ENCODE results near the gene QSOX2. TPM values are rescaled to one million over a fixed set of nuclear protein-coding genes. Genes with fewer than 3 reads are reported as not detected.

Gene QSOX2
- total RNA-seq, 1 donor from 2014 or later: 15.6 TPM

DNA sequence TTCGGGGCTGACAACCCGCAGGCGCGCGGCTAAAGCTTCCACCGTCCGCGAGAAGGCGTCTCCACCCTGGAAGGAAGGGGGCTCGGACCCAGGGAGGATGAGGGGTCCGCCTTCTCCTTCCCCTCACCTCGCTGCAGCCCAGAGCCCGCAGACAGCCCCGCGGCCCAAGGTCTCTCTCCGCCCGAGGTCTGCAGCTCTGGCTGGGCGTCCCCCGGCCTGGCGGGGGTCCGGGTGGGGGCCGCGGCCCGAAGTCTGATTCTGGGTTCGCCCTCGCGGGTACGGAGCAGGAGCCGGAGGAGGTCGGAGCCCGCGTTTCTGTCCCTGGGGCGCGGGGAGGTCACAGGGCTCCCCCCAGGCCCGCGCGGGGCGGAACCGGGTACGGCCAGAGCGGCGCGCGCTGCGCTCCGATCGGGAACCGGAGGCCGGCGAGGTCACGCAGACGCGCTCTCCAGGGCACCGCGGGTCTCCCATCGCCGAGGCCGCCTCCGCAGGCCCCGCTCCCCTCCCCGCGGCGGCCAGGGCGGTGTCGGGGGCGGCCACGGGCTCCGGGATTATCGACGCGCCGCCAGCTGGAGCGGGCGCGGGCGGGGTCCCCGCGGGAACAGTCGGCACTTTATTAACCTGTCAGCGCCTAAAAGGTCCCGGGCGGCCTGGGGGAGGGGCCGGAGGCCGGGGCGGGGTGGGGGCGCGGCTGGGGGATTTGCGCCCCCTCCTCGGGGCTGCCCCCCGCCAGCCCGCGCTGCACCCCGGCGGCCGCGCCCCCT lies 52.3 kb downstream of the QSOX2 start:
- intact Hi-C loops (cut with micrococcal nuclease): no loop called here

DNA sequence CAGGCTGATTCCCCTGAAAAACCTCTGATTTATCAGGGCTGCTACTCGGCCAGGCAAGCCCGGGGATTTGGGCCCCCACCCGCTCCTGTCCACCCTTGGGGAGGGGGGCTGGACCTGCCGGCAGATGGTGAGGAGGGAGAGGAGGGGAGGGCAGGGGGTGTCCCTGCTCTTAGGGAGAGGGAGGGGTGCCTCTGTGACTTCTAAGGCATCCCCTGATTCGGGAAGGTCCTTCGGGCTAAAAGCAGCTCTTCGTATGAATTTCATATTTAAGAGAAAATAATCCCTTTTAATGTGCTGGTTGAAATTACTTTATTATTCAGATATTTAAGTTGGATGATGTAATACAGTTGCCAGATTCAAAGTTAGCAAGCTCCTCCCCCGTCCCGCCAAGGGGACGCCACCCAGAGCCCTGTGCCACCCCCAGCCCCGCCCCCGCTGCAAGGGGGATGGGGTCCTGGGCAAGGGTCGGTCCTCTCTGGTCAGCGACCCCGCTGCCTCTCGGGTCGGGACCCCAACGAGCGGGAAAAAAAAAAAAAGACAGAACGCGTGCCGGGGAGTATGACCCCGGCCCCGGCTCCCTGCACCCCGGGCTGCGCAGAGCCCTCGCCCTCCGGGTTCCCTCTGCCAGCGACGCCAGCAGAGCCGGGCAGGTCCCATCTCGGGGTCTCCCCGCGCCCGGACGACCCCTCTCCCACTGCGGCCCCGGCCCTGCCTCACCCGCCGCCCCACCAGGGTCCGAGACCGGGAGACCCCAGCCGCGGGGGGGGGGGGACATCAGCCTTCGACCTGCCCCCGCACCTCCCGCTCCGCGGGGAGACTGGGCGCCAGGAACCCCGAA lies 53.1 kb downstream of the QSOX2 start:
- intact Hi-C loops (cut with micrococcal nuclease): no loop called here

GRCh38 chr9:136191960-136192286 lies 53.7 kb downstream of the QSOX2 start:
- intact Hi-C loops (cut with micrococcal nuclease): no loop called here

- intact Hi-C loops (cut with micrococcal nuclease): no loop called here
Observed at GRCh38 chr9:136191099-136191959, 54.3 kb downstream of the QSOX2 start.

DNA sequence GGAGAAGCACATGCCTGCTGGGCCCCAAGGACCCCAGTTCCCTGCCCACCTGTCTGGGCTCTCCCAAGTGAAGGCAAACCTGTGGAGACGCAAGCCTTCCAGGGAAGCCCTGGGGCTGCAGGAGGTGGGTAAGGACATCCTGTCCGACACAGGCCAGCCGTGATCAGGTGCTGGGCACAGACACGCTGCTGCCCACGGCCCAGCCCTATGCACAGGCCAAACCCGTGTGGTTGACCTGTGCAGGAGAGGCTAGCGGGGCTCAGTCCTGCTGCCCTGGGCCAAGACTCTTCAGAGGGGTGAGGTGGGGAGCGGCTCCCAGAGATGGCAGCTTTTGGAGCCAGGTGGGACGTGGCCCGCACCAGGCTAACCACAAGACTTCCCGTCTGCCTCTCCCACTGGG lies 55.0 kb downstream of the QSOX2 start:
- intact Hi-C loops (cut with micrococcal nuclease): no loop called here

GRCh38 chr9:136190237-136190601 lies 55.4 kb downstream of the QSOX2 start:
- intact Hi-C loops (cut with micrococcal nuclease): no loop called here

DNA sequence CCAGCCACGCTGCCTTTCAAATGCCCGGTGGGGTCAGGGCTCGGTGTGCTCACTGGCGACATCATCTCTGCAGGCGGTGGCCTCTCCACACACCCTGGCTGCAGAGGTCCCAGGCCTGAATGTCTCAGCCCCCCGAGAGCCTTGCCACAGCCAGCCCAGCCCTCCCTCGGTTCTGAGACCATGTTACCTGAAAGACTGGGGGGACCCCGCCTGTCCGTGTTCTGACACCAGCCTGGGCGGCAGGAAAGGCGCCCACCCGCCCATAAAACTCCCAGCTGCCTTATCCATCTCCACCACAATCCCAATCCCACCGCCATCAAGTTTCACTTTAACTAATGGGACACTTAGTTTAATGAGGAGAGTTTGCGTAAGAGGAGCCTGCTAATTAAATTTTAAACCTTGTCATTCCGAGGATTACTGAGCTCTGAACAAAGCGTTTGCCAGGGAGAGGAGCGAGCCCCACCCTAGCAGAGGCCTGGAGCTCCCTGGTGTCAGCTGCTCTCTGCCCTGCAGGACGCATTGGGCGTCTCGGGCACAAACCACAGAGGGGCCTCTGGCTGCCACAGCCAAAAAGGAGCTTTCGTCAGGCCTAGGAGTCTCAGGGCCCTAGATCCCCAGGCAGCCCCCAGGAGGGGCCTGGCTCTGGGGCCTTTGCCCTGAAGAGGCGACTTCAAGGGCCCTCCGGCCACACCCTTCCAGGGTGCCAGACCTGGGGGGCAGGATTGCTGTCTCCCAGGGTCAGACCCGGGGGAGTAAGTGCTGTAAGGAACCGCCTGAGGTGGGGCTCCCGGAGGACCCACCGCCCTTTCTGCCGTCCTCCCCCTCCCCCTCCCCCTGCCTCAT lies 56.0 kb downstream of the QSOX2 start:
- intact Hi-C loops (cut with micrococcal nuclease): no loop called here

GRCh38 chr9:136187683-136188586 lies 57.7 kb downstream of the QSOX2 start:
- intact Hi-C loops (cut with micrococcal nuclease): no loop called here

GRCh38 chr9:136187197-136187596 lies 58.4 kb downstream of the QSOX2 start:
- intact Hi-C loops (cut with micrococcal nuclease): no loop called here

DNA sequence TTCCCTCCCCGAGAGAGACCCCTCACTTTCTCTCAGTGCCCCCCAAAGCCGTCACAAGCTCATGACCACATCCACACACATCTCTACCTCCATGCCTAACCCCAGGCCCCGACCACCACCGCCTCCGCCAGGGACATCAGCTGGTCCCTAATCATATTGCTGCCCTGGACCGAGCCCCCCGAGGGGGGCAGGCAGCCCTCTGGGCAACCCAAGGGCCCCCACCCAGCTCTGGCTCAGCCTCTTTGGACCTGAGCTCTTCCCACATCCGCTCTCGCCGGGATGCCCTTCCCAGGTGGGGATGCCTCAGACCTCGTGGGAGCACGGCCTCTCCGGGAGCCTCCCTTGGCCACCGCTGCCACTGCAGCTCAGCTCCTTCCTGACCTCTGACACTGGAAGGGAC lies 59.2 kb downstream of the QSOX2 start:
- intact Hi-C loops (cut with micrococcal nuclease): no loop called here

- intact Hi-C loops (cut with micrococcal nuclease): no loop called here
Observed at GRCh38 chr9:136185596-136186366, 59.8 kb downstream of the QSOX2 start.

DNA sequence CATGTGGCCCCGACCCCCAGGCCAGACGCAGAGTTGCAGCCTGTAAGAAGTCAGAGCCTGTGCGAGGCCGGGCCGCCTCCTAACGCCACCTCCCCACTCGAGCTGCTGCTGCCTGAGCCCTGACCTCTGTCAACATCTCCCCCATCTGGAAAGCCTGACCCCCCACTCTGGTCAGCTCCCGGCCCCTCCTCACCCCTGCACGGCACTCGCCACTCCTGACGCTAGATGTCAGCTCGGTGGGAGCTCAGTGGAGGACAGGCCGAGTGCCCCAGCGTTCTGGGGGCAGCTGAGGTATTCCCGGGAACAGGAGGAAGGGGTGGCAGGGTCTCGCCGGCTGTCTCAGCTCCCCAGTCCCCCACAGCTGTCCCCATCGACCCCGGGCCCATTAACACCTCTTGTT lies 60.5 kb downstream of the QSOX2 start:
- intact Hi-C loops (cut with micrococcal nuclease): no loop called here

- intact Hi-C loops (cut with micrococcal nuclease): no loop called here
Observed at GRCh38 chr9:136182850-136183422, 62.7 kb downstream of the QSOX2 start.

GRCh38 chr9:136182420-136182787 lies 63.2 kb downstream of the QSOX2 start:
- intact Hi-C loops (cut with micrococcal nuclease): no loop called here

GRCh38 chr9:136181784-136182419 lies 63.7 kb downstream of the QSOX2 start:
- intact Hi-C loops (cut with micrococcal nuclease): no loop called here

GRCh38 chr9:136180586-136180985 lies 65.0 kb downstream of the QSOX2 start:
- intact Hi-C loops (cut with micrococcal nuclease): no loop called here

GRCh38 chr9:136179761-136180160 lies 65.9 kb downstream of the QSOX2 start:
- intact Hi-C loops (cut with micrococcal nuclease): no loop called here

DNA sequence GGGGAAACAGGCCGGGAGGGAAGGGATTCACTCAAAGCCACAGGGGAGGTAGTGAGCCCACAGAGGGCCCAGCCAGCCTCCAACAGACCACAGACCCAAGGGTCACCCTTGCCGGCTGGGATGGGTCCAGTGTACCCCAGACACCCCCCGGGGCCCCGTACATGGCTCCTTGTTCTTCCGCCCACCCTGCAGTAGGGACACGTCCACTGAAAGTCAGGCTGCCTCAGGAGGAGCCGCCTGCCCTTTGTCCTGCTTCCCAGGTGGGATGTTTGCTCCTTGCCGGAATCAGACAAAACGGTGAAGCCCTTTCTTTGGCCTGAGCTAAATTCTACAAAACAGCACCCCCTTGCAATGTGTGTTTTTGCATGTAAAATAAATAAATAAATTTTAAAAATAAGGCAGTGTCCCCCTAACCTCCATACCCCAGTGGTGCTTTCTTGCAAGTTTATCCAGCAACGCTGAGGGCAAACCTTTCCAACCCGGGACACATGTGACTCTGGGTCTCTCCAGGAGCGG lies 66.5 kb downstream of the QSOX2 start:
- intact Hi-C loops (cut with micrococcal nuclease): no loop called here

Data from T-helper 2 cell treated with Interferon-gamma antibody and Interleukin-4, amounts not matched to agents 100 ng/mL and 5 ng/mL, for 36 hours (primary cell).